Kidney capillary endothelial cell (primary cell): Measurements from ENCODE around the gene TMCC1.
A peak's percentile ranks its signal among the peaks of the same experiment; 100 is the strongest.
"Not testable (repeated sequence)": the region's sequence is repeated elsewhere in the genome, so short reads cannot be mapped to it uniquely, and the experiment has no call there.

ENCODE experiments used
- DNase-seq: peaks from one replicate; pipeline ENCODE4 v3.0.0-alpha.2; 2018; ENCODE audit warnings: low spot score

TMCC1 gene

GRCh38 chr3:129686941-129687340 is 206.6 kb downstream of the TMCC1 start:
- DNase-seq: no peak

GRCh38 chr3:129684270-129684669 is 209.2 kb downstream of the TMCC1 start:
- DNase-seq: no peak

GRCh38 chr3:129683201-129683600 is 210.3 kb downstream of the TMCC1 start:
- no peak for DNase-seq

DNA sequence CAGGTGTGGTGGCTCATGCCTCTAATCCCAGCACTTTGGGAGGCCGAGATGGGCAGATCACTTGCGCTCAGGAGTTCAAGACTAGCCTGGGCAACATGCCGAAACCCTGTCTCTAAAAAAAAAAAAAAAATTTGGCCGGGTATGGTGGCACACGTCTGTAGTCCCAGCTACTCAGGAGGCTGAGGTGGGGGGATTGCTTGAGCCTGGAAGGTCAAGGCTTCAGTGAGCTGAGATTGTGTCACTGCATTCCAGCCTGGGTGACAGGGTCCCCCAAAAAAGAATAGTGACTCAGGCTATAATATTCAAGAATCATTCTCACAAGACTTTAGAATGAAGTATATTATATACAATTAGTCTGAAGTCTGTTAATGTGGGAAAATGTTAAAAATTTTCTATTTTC is 216.5 kb downstream of the TMCC1 start:
- DNase-seq: no peak

- not testable (repeated sequence) for DNase-seq
These were observed 218.8 kb downstream of the TMCC1 start for GRCh38 chr3:129674798-129675123.

DNA sequence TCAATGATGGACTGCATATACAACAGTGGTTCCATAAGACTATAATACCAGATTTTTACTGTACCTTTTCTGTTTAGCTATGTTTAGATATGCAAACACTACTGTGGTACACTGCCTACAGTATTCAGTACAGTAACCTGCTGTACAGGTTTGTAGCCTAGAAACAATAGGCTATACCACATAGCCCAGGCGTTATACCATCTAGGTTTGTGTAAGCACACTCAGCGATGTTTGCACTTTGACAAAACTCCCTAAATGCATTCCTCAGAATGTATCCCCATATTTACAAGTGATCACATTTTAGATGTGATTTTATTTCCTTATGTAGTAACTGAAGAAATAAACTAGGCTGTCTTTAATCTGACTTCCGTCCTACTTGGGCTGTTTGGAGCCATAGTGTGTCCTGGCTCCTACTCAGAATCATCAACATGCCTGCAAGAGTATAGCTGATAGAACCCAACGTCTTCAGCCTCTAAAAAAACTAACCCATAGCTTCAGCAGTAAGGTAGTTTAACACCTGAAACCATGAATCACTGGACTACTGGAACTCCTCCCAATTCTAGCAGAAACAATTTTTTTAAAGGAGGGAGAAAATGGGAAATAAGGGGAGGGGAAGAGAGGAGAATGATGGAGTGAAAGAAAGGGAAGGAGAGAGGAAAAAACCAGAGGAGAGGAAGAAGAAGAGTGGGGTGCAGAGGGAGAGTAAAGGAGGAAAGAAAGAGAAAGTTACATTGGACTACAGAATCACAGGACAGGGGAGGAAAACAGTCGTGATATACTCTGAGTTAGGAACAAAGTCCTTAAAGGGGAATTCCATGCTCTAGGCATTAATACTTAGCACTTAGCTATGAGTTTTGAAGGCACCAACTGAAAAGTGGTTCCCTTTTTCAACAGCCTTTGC is 219.4 kb downstream of the TMCC1 start:
- no peak for DNase-seq

DNA sequence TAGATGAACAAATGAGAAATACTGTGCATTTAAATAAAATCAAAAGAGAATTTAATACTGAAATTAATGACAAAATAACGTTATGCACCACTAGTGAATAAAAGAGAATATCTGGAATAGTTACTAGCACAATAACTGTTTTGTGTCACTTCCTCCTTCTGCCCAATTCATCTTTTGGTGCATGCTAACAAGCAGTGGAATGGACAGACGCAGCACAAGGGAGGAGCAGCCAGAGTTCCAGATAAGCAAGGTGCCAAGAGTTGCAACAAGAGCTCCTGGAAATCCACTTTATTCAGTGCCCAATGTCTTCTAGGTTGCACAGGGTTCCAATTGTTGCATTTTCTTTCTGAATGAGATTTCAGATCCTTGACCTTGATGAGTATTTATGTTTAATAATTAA is 220.5 kb downstream of the TMCC1 start:
- DNase-seq: no peak

- no peak for DNase-seq
These were observed 221.1 kb downstream of the TMCC1 start for GRCh38 chr3:129672412-129672811.

DNA sequence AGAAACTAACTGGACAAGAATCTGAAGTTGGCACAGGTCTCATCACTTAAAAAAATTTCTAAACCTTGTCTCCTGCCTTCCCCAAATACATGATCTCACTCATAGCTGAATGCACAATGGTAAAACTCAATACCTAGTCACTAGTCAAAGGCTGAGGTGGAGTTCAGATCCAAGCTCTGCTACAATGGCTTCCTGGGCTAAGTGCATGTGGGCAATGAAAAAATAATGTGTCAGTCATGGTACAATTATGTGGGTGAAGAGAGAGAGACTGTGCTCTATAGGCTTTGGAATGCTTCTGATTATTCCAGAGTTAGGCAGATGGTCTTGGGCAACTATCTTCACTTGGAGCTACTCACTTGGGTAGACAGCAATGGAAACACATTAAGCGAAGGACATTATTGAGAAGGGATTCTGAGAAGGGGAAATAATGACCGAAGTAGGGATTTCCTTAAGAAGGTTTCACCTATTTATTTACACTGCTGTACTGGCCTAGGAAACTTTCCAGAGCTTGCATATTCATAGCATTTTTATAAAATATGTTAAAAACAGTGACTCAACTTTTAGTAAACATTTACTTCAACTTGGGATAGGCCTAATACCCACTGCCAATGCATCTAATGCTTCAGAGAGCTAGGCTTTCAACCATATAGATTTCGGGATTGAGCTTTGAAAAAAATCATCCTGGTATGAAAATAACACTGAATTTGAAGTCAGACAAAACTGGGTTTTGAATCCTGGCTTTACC is 228.3 kb downstream of the TMCC1 start:
- no peak for DNase-seq

GRCh38 chr3:129663930-129664646 is 229.4 kb downstream of the TMCC1 start:
- no peak for DNase-seq

DNA sequence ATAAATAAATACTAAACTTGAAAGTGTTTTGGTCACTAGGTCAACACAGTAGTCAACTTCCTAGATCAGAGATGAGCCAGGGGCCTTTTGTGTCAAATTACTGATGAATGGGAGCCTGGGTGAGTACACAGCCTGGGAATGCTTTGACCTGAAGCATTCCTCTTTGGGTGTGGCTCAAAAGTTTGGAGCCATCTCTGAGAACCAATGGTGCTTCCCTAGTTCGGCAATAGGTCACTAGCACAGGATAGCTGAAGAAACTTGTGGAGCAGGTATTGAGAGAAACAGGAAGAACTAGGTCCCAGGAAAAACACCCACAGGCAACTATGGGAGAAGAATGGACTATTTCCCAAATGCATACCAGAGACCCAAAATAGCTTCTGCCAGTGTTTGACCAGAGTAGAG is 230.5 kb downstream of the TMCC1 start:
- no peak for DNase-seq

GRCh38 chr3:129662191-129662608 is 231.3 kb downstream of the TMCC1 start:
- DNase-seq: no peak

GRCh38 chr3:129661766-129662165 is 231.7 kb downstream of the TMCC1 start:
- no peak for DNase-seq

- no peak for DNase-seq
These were observed 235.2 kb downstream of the TMCC1 start for GRCh38 chr3:129658110-129658843.

GRCh38 chr3:129657261-129658046 is 236.1 kb downstream of the TMCC1 start:
- DNase-seq: no peak

GRCh38 chr3:129656659-129657247 is 236.8 kb downstream of the TMCC1 start:
- DNase-seq: no peak

DNA sequence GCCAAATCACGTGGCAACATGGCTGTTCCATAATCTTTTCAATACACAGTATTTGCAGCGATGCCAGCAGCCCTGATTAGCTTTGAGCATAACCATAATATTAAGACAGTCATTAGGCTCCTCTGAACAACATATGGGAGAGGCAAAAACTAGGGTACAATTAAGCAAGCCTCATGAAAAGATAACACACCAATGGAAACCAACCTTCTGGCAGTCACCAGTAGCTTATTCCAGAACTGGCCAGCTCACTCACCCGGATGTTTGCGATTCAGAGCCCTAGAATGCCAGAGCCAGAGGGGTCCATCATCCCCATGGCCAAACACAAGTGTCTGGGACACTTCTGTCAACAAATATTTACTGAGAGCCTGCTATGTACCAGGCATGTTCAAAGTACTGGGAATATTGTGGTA is 238.2 kb downstream of the TMCC1 start:
- no peak for DNase-seq

GRCh38 chr3:129654131-129654530 is 239.4 kb downstream of the TMCC1 start:
- no peak for DNase-seq

DNA sequence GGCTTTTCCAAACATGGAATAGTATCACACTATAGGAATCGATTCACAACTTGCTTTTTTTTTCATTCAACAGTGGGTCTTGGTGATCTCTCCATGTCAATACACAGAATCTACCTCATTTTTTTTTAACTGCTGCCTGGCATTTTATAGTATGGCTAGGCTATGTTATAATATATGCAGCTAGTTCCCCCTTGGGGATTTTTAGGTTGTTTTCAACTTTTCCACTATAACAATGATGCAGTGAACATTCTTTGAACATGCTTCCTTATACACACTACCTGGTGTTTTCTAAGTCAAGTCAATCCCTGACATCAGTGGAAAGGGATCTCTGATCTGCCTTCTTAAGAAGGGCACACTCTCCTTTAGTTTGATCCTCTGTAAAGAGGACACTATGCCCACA is 240.5 kb downstream of the TMCC1 start:
- no peak for DNase-seq

DNA sequence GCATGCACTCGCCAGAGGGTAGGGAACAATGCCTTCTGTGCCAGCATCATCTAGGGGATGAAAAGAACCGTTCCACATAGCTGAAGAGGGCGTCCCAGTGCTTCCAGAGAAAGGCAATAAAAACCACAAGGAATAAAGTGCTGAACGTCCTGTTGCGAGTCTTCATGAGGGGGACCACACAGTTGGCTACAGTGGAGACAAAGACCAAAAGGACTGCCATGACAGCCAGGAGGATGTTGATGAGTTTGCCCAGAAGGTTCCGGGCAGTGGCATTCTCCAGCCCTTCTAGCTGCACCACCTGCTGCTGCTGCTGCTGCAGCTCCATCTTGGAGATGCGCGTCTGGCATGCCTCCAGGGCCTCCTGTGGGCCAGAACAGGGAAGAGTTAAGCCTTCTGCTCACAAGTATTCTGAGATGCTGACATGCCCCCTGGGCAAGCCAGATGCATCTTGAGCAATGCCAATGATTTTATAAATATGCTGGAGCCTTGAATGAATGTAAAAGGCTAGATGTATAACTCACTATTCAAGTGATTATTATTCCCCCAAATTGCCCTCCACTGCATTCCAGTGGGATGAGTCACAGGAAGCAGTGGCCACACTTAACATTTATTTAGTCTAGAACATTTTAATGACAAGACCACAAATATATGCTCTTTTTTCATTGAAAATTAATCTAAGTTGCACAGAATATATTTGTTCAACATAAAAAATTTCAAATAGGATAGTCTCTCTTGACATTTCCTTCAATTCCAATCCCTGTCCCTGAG is 241.9 kb downstream of the TMCC1 start:
- DNase-seq: peak; percentile 80
